Stimulated activated CD8-positive, alpha-beta memory T cell treated with anti-CD3 and anti-CD28 coated beads, Interleukin-7, amount 100 ng/mL, for 48 hours (primary cell): Measurements from ENCODE around the gene USH2A.
"Not testable (repeated sequence)": the region's sequence is repeated elsewhere in the genome, so short reads cannot be mapped to it uniquely, and the experiment has no call there.

Experiments
- DNase-seq, 2 donors: peaks; one replicate each; pipeline ENCODE4 v3.0.0-alpha.2; 2020; ENCODE audit warnings: low read depth in 1 of 2; ENCODE audit errors: extremely low read depth in 1 of 2

Gene USH2A

DNA sequence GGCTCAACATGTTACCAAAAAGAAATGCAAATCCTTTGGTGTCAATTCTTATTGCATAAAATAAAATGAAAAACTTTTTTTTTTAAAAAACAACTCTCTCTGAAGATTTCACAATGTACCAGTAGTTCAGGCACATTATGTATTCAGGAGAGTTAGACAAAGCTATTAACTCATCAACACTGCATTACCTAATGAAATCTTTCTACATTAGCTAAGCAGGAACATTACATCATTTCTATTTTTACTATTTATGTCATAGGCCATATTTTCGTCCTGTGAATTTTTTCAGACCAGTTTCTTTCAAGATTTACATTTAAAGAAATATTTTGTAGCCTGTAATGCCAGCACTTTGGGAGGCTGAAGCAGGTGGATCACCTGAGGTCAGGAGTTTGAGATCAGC is 366.2 kb downstream of the USH2A start:
- no peak for DNase-seq

DNA sequence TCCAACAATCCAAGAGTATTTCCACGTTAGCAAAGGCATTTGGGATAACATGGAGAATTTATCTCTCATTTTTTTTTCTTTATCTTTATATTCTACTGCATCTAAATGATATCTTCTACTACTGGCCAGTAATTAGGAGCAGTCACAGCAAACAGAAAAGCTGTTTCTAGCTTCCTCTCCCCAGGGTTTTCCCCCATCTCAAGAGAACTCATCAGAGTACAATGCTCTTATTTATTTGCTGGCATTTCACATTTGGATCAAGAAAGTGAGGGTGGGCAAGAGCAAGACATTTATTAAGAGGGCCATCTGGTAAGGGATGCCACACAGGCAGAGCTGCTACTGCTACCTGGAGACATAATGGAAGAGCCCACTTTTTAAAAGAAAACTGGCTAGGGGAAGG is 368.2 kb downstream of the USH2A start:
- no peak for DNase-seq

DNA sequence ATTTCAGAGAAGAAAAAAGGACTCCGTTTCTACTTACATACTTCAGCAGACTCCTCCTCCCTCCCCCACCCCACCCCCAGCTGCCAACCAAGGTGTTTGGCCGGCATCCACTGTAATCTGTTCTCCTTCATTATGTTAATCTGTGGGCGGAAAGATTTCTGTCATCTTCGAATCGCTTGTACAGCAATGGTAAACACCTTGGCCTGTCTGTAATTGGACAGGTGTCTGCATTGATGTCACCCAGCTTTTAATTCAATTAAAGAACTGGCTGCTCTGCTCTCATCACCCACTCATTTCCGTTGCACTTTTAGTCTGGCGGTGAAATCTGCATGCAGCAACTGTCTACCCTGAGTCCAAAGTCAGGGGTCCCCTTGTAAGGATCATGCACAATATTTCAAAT is 368.6 kb downstream of the USH2A start:
- no peak for DNase-seq

DNA sequence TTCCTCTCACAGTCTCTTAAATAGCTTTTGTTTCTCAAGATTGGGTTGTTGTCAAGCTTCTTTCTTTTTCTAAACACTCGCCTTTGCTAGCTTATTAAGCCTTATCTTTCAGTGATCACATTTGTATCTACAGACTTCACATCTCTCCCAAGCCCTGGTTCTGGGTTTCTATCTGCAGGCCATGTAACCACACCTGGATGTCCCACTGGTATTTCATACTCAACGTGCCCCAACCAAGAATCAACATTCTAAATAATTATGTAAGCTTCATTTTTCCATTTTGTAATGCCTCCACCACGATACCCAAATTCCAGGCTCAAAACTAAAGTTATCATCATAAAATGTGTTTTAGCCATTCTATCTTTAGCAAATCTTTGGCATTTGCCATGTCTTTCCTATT is 372.2 kb downstream of the USH2A start:
- no peak for DNase-seq

DNA sequence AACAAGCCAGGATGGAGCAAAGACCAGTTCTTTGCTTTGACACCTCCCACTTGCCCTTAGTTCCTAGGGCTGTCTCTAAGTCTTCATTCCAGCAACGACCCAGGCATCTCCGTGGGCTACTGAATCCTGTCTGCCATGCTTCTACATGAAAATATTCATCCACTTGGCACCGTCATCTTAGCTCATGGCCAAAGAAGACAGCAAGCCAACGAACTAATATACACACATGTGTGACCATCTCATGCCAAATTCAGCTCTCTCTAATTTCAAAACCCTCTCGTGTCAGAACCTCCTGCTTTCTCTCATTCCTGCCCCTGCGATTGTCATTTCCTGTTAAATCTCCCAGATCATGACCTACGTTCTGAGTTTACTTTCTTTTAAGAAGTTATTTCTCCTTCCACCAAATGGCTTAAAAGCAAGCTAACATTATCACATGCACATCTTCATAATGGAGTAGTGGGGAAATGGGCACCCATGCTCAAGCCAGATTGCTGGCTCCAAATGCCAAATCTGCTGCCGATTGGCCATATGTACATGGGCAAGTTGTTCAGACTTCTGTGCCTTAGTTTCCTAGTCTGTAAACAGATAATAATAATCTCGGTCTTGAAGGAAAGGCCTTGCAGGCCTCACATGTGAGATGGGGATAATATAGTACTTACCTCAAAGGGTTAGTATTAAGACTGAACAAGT is 373.4 kb downstream of the USH2A start:
- DNase-seq, result no peak

DNA sequence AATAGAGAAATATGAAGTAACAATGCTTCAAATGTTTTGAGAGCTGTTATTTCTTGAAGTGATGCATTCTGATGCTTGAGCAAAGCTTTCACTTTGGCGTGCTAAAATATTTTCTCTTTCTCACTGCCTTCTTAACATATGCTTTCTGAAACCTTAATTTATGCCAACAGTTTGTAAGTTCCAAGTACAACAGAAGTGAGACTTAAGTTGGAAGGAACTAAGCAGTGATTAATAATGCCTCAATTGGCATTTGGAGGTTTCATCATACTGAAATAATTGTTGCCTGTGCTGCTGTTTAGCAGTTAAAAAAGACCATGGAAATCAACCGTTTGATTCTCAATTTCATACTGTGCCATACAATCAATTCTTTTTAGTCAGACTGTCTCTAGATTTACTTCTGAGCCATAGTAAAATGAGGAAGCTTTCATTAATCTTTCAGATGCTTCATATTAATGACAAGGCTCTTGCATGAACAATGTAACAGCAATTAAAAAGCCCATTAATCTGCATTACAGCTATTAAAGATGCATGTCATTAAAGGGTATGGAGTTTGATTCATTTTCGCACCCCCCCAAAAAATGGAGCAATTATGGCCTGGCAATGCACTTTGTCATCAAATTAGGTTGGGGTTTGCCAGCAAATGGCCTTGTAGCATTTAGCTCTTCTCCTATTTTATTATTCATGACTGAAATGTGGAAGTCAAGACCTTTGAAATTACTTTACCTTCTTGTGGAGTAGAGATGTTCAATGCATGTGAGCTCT is 375.3 kb downstream of the USH2A start:
- DNase-seq, result no peak

DNA sequence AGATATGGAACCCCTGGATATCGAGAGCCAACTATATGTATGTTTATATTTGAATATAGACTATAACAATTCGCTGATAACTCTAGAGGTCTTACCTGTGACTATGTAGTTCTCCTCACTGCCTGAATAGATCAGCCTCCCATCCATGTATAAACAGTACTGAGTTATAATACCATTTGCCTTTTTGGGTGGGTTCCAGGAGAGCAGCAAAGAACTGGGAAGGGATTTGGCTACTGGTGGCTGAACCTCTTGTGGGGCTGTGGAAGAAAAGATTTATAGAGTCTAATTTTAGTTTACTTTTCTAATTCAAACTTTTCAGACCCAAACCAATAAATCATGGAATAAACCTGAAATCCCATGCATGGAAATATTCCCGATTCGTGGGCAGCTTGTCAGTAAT is 376.9 kb downstream of the USH2A start:
- no peak for DNase-seq

DNA sequence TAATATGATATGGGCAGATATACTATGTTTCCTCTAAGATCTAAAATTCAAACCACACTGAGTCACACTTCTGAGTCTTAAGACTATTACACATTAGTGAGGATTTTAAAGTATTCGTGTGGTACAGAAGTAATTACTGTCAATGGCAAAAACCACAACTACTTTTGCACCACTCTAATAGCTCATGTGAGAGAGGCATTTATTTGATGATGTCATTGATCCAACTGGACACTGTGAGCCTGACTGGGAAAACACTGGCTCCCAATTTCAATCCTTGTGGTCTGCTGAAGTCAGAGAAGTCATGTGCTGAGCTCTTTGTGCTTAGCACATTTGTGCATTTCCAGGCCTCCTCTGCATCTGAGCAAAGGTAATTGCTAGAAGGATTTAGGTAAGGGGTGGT is 377.8 kb downstream of the USH2A start:
- no peak for DNase-seq

DNA sequence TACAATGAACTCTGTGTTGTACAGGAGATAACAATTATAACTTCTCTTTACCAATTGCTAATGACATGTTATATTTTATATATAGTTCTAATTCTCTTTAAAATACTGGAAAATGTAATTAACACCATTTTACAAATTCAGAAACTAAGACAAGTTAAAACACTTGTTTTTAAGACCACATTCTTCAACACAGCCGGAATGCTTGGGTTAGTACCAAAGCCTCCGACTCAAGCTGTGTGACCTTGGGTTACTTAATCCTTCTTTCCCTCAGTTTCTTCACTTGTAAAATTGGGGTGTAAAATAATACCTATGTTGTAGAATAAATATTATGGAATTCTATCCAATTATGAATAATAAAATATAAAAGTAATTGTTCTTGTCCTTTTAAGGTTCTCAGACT is 378.7 kb downstream of the USH2A start:
- DNase-seq, result no peak

DNA sequence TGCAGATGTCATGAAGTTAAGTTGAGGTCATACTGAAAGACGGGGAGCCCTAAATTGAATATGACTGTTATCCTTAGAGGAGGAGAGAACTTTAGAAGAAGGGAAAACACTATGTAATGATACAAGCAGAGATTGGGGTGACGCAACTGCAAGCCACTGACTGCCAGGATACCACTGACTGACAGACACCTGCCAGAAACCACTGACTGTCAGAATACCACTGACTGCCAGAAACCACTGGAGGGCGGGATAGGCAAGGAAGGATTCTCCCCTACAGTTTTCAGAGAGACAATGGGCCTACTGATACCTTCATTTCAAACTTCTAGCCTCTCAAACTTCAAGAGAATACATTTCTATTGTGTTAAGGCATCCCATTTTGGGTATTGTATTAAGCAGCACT is 388.7 kb downstream of the USH2A start:
- no peak for DNase-seq

DNA sequence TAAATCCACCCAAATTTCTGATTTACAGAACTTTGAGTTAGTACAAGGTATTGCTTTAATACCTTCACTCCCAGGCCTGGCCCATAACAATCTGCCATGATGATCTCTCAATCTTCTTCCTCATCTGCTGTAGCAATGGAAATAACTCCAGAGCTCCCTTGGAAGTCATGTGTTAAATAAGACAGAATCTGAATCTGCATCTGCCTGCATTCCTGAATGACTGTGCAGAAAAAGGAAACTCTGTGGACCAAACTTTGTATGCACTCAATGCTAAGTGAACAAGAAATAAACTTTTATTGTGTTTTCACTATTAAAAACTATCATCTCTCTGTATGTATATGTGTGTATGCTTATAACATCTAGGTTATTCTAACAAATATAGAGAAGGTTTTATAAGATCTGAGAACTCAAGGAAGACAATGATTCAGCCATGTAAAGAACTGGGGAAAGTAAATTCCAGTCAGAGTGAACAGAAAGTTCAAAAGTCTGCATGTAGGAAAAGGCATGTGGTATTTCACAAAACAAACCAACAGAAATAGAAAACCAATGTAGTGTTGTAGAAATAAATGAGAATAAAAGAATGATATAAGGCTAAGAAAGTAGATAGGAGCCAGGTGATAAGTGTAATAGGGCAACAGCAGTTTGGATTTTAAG is 390.2 kb downstream of the USH2A start:
- no peak for DNase-seq

DNA sequence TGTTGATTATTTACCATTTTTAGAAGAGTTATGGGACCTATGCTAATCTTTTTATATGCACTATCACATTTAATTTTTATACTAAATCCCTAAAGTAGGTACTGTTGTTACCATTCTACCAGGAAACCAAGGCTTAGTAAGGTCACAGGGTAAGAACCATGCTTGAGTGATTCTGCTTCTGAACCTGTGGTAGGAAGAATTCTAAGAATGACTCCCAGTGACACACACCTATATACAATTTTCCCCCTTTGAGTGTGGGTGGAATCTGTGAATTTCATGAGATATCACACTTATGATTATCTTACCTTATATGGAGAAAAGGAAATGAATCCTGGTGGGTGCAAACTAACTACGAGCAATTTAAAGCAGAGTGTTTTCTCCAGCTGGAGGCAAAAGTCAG is 391.0 kb downstream of the USH2A start:
- DNase-seq, result no peak

DNA sequence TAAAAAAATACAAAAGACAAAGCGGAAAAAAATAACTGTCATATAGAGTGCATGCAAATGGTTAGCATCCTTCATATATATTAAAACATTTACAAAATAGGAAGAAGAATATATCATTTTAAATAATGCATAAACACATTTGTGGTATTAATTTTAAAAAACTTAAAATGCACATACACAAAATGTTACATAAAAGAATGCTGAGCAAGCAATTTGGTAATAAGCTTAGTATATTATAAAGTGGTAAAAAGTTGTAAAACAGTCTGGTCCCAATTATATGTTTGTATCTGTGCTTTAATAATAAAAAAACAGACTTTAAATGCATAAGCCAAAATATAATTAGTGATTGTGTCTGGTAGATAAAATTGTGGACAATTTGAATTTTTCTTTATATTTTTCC is 394.6 kb downstream of the USH2A start:
- no peak for DNase-seq

DNA sequence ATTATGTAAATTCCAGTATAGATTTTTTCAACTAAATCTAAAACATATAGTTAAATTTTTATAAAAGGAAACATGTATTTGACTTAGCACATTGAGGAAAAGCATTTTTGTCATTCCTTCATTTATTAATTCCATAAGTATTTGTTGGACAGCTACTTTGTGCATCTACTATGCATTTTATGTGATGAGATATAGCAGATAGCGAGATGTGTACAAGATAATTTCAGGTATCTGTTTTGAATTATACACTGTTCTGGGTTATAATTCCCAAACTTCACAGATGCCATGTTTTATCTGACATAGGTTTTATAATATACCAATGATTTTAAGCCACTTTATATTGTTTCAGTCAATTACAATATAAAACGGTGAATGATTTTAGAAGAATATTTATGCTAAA is 398.7 kb downstream of the USH2A start:
- no peak for DNase-seq

DNA sequence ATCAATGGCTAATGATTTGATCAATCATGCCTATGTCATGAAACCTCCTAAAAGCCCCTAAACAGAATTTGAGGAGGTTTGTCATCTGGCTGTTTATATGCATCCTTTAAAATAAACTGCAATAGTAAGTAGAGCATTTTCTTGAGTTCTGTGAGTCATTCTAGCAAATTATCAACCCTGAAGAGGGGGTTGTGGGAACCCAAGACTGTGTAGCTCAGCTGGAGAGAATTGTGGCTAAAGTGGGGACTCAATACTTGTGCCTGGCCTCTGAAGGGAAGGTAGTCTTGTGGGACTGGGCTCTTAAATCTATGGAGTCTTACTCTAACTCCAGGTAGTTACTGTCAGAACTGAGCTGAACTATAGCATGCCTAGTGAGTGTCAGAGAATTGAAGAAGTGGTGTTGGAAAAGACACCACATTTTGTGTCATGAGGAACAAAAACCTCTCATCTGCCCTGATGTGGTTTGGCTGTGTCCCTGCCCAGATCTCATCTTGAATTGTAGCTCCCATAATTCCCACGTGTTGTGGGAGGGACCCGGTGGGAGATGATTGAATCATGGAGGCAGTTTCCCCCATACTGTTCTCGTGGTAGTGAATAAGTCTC is 402.4 kb downstream of the USH2A start:
- no peak for DNase-seq

DNA sequence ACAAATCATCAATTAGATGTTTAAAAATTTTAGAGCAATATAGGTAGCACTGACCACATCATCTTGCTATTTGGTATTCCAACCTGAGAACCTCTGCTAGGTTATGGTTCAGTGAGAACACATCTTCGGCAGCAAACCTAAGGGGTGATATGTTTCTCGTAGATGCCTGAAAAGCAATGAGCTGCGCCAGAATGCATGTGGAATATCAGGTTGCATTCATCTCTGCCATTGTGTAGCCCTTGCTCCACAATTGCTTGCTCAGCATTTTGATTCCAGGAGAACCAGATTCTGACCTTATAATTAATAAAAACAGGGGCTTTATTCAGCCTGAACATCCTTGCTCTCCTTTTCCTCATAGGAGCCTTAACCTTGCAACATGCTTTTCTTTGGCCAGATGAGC is 408.1 kb downstream of the USH2A start:
- DNase-seq, result no peak

DNA sequence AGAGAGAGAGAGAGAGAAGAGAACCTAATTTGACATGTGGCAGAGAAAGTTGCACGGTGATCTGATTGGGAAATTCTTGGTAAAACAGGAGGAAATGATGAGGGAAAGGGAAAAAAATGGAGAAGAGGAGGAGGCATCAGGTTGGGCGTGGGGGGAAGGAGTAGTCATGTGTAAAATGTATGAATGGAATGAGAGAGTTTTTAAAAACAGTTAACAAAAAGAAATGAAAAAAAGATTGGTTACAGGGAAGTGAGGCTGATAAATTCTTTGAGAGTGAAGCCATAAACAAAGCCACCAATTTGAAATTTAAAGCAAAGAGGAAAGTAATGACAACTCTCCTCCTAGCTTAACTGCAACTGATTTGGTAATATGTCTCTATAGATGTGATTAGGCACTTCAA is 409.2 kb downstream of the USH2A start:
- no peak for DNase-seq

DNA sequence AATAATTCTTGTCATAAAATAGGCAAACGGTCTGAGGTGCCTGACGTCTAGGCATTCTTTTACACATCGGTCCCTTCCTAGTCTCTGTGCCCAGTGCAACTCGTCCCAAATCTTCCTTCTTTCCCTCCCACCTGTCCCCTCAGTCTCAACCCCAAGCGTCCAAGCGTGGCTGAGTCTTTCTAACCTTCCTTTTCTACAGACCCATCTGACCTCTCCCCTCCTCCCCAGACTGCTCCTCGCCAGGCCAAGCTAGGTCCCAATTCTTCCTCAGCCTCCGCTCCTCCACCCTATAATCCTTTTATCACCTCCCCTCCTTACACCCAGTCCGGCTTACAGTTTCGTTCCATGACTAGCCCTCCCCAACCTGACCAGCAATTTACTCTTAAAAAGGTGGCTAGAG is 413.8 kb downstream of the USH2A start:
- DNase-seq, result not testable (repeated sequence)

DNA sequence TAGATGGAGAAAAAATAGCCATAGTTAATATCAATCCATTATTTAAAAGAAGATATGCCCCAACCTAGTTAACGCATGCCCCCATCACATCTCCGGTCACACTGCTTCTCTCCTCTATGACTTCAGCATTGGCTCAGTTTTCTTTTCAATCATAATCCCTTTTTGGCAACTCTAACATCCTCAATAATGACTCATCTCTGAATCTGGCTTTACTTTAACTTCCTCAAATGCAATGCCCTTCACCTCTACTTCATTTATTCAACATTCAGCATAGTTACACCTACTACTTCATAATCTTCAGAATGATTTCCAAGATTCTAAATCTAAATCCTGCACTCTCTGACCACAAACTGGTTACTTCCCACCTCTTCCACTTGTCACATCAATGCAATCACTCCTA is 417.3 kb downstream of the USH2A start:
- DNase-seq, result no peak

DNA sequence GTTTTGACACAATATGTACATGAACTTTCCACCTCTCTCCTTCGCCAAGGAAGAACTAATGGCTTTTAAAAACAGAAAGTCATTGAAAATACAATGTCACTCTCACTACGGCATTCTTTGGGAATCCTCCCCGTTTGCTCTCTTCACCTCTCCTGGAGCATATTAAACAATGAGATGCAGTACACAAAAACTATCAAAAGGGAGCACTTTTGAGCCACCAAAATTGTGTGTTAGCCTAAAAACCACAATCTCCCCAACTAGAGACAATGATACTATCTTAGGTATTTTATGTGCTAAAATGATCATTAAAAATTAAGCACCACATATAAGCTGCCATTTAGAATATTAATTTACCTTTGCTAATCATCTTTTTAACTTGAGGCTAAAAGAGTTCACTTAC is 430.6 kb downstream of the USH2A start:
- DNase-seq, result no peak

DNA sequence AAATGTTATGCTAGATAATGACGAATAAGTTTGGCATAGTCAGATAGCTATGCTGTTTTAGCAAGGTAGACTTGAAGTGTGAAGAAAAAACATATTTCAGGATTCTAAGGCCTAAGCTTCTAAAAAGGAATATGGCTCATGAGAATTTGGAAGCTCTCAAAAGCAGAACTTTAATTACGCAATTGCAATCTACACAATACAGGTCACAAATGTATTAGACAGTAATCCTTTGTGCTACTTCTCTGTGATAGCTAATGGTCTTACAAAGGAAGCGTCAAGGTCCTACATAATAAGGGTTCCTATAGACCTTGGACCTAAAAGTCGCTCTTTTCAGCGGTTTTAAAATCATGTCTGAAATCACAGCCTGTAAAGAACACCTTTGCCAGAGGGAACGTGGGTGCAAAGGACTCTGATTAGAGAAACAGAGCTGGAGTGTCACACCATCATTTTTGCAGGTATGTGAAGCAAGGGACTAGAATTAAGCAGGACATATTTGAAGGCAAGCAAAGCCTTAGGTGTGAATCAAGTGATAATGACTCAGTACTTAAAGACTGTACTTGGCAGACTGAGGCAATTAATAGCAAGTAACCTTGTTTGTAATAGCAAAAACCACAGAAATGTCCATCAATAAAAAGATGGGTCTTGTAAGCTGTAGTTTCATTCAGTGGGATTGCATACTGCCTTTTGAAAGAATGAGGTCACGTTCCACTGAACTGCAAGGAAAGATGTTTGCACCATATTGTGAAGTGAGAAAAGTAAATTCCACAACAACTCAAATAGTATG is 436.0 kb downstream of the USH2A start:
- no peak for DNase-seq
